Sigmoid colon (tissue), 4 donors: ENCODE data around the gene CAST.

Source experiments
- EP300 ChIP-seq, 4 donors: sonication (generic); formaldehyde crosslinking; IDR thresholded peaks; one replicate each; pipeline ENCODE4 v1.6.1; 2017; ENCODE audit warnings: antibody characterized with exemption in 4 of 4
- POLR2A ChIP-seq, 2 donors: fragments of 450-650 bp; IDR thresholded peaks; one replicate each; pipeline ENCODE4 v1.6.1; 2016; ENCODE audit warnings: antibody characterized with exemption in 2 of 2, mild to moderate bottlenecking in 2 of 2, moderate library complexity in 2 of 2
- POLR2AphosphoS5 ChIP-seq, 4 donors: sonication (generic); formaldehyde crosslinking; IDR thresholded peaks; one replicate each; pipeline ENCODE4 v1.6.1; 2017; ENCODE audit warnings: antibody characterized with exemption in 4 of 4
- TF ChIP-seq, protein P1 (sequence below), 4 experiments: fragments of 450-650 bp in 3 of 4; fragments of 200-600 bp in 1 of 4; IDR thresholded peaks; one replicate each; pipeline ENCODE4 v1.5.1; 2016 to 2019; ENCODE audit warnings: antibody characterized with exemption in 4 of 4, mild to moderate bottlenecking in 3 of 4, moderate library complexity in 2 of 4

DNA sequence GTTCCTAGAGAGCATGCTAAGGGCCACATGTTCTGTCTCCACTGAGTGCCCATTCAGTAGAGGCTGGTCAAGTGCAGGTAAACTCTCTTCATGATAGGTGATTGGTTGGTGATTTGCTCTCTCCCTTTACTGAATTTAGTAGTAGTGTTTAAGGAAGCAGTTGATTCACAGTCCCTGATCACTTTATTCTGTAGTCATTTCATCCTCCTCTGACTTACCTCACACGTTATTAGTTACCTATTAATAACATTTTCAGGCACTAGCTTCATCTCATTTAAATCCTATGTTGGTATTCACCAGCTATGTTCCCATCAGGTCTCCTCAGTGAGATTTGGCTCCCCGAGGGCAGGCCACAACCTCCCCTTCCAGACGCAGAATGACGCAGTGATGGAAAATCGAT lies 93.7 kb downstream of the CAST start:
- TF ChIP-seq, protein P1, sequence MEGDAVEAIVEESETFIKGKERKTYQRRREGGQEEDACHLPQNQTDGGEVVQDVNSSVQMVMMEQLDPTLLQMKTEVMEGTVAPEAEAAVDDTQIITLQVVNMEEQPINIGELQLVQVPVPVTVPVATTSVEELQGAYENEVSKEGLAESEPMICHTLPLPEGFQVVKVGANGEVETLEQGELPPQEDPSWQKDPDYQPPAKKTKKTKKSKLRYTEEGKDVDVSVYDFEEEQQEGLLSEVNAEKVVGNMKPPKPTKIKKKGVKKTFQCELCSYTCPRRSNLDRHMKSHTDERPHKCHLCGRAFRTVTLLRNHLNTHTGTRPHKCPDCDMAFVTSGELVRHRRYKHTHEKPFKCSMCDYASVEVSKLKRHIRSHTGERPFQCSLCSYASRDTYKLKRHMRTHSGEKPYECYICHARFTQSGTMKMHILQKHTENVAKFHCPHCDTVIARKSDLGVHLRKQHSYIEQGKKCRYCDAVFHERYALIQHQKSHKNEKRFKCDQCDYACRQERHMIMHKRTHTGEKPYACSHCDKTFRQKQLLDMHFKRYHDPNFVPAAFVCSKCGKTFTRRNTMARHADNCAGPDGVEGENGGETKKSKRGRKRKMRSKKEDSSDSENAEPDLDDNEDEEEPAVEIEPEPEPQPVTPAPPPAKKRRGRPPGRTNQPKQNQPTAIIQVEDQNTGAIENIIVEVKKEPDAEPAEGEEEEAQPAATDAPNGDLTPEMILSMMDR (IDR thresholded peaks at IDR 0.05): no peak
- no peak for TF ChIP-seq EP300 (IDR thresholded peaks at IDR 0.05)
- TF ChIP-seq POLR2AphosphoS5 (IDR thresholded peaks at IDR 0.05): no peak
- TF ChIP-seq POLR2A (IDR thresholded peaks at IDR 0.05): no peak
